Right ventricle myocardium inferior (tissue), 1 donor: Measurements from ENCODE around the gene PGAM5. TPM values are rescaled to one million over a fixed set of nuclear protein-coding genes. Genes with fewer than 3 reads are reported as not detected.

ENCODE experiments used
- ATAC-seq: fragments of 200-7000 bp; cut with Tn5 transposase; one replicate; pipeline ENCODE4 v1.9.1; 2020; ENCODE audit warnings: mild to moderate bottlenecking, moderate library complexity
- DNase-seq: peaks from one replicate; pipeline ENCODE4 v3.0.0; 2021; ENCODE audit errors: missing footprints
- intact Hi-C: fragments of 100-400 bp; cut with DNase I; formaldehyde crosslinking; loops from one replicate; pipeline ENCODE4 v1.11.0; 2022
- total RNA-seq: library from RNA; stranded (reverse); fragmentation: NEBNext Ultra II Directional; extraction: Animal tissue kit (Norgen Biotek cat#: 25700); gene quantifications from one replicate; pipeline ENCODE4 v1.2.1, GENCODE V29; 2021
- donor health status: DM: no; HTN: yes; CAD: no; lungs with severe emphysema.

Gene PGAM5
- total RNA-seq, 1 donor from 2014 or later: 34.1 TPM

GRCh38 chr12:132717531-132718387 is 7.1 kb downstream of the PGAM5 start:
- DNase-seq (no peak), ATAC-seq (no peak)
- intact Hi-C loops: no loop called here

- DNase-seq (no peak), ATAC-seq (no peak)
- intact Hi-C loops: no loop called here
Observed at GRCh38 chr12:132718644-132719043, 8.0 kb downstream of the PGAM5 start.

- intact Hi-C loops: no loop called here
- DNase-seq (no peak), ATAC-seq (no peak)
Observed at GRCh38 chr12:132719141-132719953, 8.7 kb downstream of the PGAM5 start.

- DNase-seq: no peak
- ATAC-seq: no peak
- intact Hi-C loops: no loop called here
Observed at GRCh38 chr12:132719954-132720324, 9.3 kb downstream of the PGAM5 start.

- ATAC-seq (no peak), DNase-seq (no peak)
- intact Hi-C loops: no loop called here
Observed at GRCh38 chr12:132720606-132721345, 10.1 kb downstream of the PGAM5 start.

- ATAC-seq (peak; percentile 73), DNase-seq (no peak)
- intact Hi-C loops: no loop called here
Observed at GRCh38 chr12:132723015-132723763, 12.5 kb downstream of the PGAM5 start.

GRCh38 chr12:132723764-132724140 is 13.1 kb downstream of the PGAM5 start:
- intact Hi-C loops: no loop called here
- no peak for ATAC-seq
- no peak for DNase-seq

- intact Hi-C loops: no loop called here
- peak; percentile 48 for DNase-seq
- no peak for ATAC-seq
Observed at GRCh38 chr12:132724506-132725241, 14.0 kb downstream of the PGAM5 start.

GRCh38 chr12:132726386-132726785 is 15.7 kb downstream of the PGAM5 start:
- intact Hi-C loops: no loop called here
- ATAC-seq: no peak
- peak; percentile 53 for DNase-seq

- peak; percentile 45 for DNase-seq
- intact Hi-C loops: no loop called here
- ATAC-seq: no peak
Observed at GRCh38 chr12:132727091-132727794, 16.6 kb downstream of the PGAM5 start.

- ATAC-seq (no peak), DNase-seq (no peak)
- intact Hi-C loops: no loop called here
Observed at GRCh38 chr12:132728502-132728901, 17.9 kb downstream of the PGAM5 start.

- intact Hi-C loops: no loop called here
- ATAC-seq (no peak), DNase-seq (no peak)
Observed at GRCh38 chr12:132729541-132730320, 19.1 kb downstream of the PGAM5 start.

GRCh38 chr12:132730353-132730752 is 19.7 kb downstream of the PGAM5 start:
- intact Hi-C loops: no loop called here
- DNase-seq: no peak
- no peak for ATAC-seq

- DNase-seq: no peak
- intact Hi-C loops: no loop called here
- ATAC-seq: no peak
Observed at GRCh38 chr12:132731574-132731973, 20.9 kb downstream of the PGAM5 start.

- intact Hi-C loops: no loop called here
- ATAC-seq (no peak), DNase-seq (no peak)
Observed at GRCh38 chr12:132734206-132734605, 23.6 kb downstream of the PGAM5 start.

- ATAC-seq: no peak
- DNase-seq: no peak
- intact Hi-C loops: no loop called here
Observed at GRCh38 chr12:132735496-132735895, 24.9 kb downstream of the PGAM5 start.

- intact Hi-C loops: no loop called here
- DNase-seq: no peak
- no peak for ATAC-seq
Observed at GRCh38 chr12:132736378-132736777, 25.7 kb downstream of the PGAM5 start.
